Vagina (tissue), 2 donors: Measurements from ENCODE around the gene DNAJC27.

Experiments used
- CTCF ChIP-seq, 3 experiments: fragments of 450-650 bp in 2 of 3; fragments of 200-600 bp in 1 of 3; sonication (generic) in 1 of 3; IDR thresholded peaks; one replicate each; pipeline ENCODE4 v1.5.1; 2017 to 2019; ENCODE audit warnings: antibody characterized with exemption in 3 of 3, mild to moderate bottlenecking in 2 of 3, moderate library complexity in 2 of 3
- POLR2AphosphoS5 ChIP-seq, 2 donors: sonication (generic); formaldehyde crosslinking; IDR thresholded peaks; one replicate each; pipeline ENCODE4 v1.9.0; 2017; ENCODE audit warnings: antibody characterized with exemption in 2 of 2, mild to moderate bottlenecking in 2 of 2, low read depth in 1 of 2; ENCODE audit not compliant: insufficient read depth in 1 of 2

DNA sequence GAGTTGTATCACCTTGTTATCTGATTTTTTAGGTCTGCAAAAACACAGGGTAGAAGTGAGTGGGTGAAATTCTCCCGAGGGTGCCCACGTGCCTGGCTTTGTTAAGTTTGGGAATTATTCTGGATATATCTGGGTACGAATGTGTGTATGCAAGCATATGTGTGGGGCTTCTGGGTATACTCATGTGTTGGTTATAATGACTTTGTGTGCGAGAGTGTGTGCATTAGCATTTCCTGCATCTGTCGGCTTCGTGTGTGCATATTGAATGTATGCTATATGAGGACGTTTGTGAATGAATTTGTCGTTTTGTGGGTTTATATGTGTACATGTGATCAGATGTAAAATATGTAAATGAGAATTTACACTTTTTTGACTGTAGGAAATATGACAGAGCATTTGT, 13.8 kb upstream of the DNAJC27 start:
- no peak for TF ChIP-seq POLR2AphosphoS5 (IDR thresholded peaks at IDR 0.05; ENCODE audit: insufficient read depth in 1 of 2, low read depth in 1 of 2)
- no peak for TF ChIP-seq CTCF (IDR thresholded peaks at IDR 0.05)
